SJCRH30 (cell line): ENCODE measurements around the gene SRSF10. TPM values are rescaled to one million over a fixed set of nuclear protein-coding genes. Genes with fewer than 3 reads are reported as not detected.

Experiments
- DNase-seq, 2 experiments: peaks; one replicate each; pipeline ENCODE4 v3.0.0-alpha.2; 2015 to 2020
- H3K27ac ChIP-seq: fragments of 250-450 bp; sonication (Bioruptor Pico); 2 replicates; pipeline ENCODE4 v1.5.1; 2020; ENCODE audit warnings: mild to moderate bottlenecking, moderate library complexity
- H3K27me3 ChIP-seq: fragments of 250-450 bp; sonication (Bioruptor Pico); 2 replicates; pipeline ENCODE4 v1.5.1; 2020; ENCODE audit warnings: mild to moderate bottlenecking, moderate library complexity
- H3K36me3 ChIP-seq: fragments of 250-450 bp; sonication (Bioruptor Pico); 2 replicates; pipeline ENCODE4 v1.5.1; 2020; ENCODE audit warnings: mild to moderate bottlenecking, moderate library complexity
- H3K4me1 ChIP-seq: fragments of 250-450 bp; sonication (Bioruptor Pico); 2 replicates; pipeline ENCODE4 v1.5.1; 2020; ENCODE audit warnings: mild to moderate bottlenecking, moderate library complexity
- H3K4me3 ChIP-seq: fragments of 250-450 bp; sonication (Bioruptor Pico); 2 replicates; pipeline ENCODE4 v1.5.1; 2020; ENCODE audit warnings: mild to moderate bottlenecking, moderate library complexity
- H3K9me3 ChIP-seq: fragments of 250-450 bp; sonication (Bioruptor Pico); replicated peaks from 2 replicates; pipeline ENCODE4 v1.5.1; 2020; ENCODE audit warnings: mild to moderate bottlenecking, moderate library complexity
- total RNA-seq: library from RNA; depleted of rRNA; stranded (reverse); fragments of >200 nt; shearing (Covaris generic); gene quantifications from 2 replicates; pipeline ENCODE4 v1.2.3, GENCODE V29; 2014; rRNA removed

The SRSF10 gene
- total RNA-seq, 1 experiment from 2014 or later, result 245 TPM

DNA sequence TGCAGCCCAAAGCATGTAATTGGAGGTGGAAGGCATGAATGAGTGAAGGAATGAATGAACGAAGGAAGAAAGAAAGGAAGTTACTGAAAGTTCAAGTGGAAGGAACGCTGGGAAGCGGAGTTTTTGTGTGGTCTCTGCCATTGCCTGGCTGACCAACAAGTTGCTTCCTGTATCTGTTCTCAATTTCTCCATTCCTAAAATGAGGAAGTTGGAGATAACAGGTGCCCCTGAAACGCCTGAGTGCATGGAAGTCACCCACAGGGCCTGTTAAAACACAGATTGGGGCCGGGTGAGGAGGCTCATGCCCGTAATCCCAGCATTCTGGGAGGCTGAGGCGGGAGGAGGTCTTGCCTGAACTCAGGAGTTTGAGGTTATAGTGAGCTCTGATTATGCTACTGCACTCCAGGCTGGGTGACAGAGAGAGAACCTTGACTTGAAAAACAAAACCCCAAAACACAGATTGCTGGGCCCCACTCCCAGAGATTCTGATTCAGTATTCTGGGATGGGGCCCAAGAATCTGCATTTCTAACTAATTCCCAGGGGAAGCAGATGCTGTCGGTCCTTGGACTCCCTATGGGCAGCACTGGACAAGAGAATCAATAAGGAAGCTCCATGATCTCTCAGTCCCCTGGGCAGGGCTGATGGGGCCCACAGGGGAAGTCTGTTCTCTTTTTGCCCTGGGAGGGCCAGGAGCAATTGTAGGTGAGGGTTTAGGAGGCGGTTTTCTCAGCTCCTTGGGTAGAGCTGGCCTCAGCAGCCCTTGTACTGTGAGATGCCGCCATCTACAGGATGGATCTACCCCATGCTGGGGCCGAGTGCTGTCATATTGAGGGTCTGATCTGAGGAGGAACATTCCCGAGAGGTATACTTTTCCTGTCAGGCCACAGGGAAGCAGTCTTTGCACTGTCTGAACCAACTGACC, 63.7 kb downstream of the SRSF10 start:
- Histone ChIP-seq H3K4me1 (no peaks in the 10 kb centered on the region), H3K27me3 (peaks cover 10% of the 10 kb centered on the region), H3K27ac (no peak overlapping the region), H3K4me3 (no peak overlapping the region), H3K36me3 (no peaks in the 10 kb centered on the region), H3K9me3 (no peaks in the 10 kb centered on the region)
- DNase-seq, result peak; percentile 78 to 85

GRCh38 chr1:23915466-23915865, 64.7 kb downstream of the SRSF10 start:
- Histone ChIP-seq H3K27me3 (peaks cover 10% of the 10 kb centered on the region), H3K27ac (no peak overlapping the region), H3K36me3 (no peaks in the 10 kb centered on the region), H3K4me1 (no peaks in the 10 kb centered on the region), H3K4me3 (no peak overlapping the region), H3K9me3 (no peaks in the 10 kb centered on the region)
- DNase-seq, result no peak

DNA sequence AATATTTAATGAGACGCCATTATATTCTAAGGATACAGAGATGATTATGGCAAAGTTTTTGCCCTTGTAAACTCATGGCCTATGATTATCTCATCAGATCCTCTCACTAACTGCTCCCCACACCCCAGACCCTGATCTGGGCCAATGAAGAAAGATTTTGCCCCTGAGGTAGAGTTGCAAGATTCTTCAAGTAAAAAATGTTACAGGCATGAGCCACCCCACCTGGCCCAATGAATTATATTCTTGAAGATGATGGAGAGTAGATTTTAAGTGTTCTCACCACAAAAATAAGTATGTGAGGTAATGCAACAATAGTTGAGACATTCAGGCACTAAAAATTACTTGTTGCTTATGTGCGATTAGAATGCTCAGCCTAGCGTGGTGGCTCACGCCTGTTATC, 65.2 kb downstream of the SRSF10 start:
- Histone ChIP-seq H3K27ac (no peak overlapping the region), H3K27me3 (peaks cover 10% of the 10 kb centered on the region), H3K4me1 (no peaks in the 10 kb centered on the region), H3K36me3 (no peaks in the 10 kb centered on the region), H3K9me3 (no peaks in the 10 kb centered on the region), H3K4me3 (no peak overlapping the region)
- no peak for DNase-seq

Other genes starting within 250 kb of the SRSF10 start
- gene ELOA, start 236.9 kb downstream of the SRSF10 start, total RNA-seq, result 62.4 and 65.9 TPM in 2 replicates
- gene PITHD1, start 201.9 kb downstream of the SRSF10 start, total RNA-seq, result 50.2 and 53.1 TPM in 2 replicates
- 61.2 and 66.8 TPM in 2 replicates for gene LYPLA2, start 189.2 kb downstream of the SRSF10 start, total RNA-seq
- 31.5 and 34.9 TPM in 2 replicates for gene GALE, start 179.6 kb downstream of the SRSF10 start, total RNA-seq
- 8.8 and 9.2 TPM in 2 replicates for gene HMGCL, start 154.9 kb downstream of the SRSF10 start, total RNA-seq
- gene FUCA1, start 112.0 kb downstream of the SRSF10 start, total RNA-seq, result 0.18 TPM in 1 of 2 replicates, not detected in the other
- not detected in 2 replicates for gene CNR2, start 67.0 kb downstream of the SRSF10 start, total RNA-seq
- gene PNRC2, start 20.5 kb downstream of the SRSF10 start, total RNA-seq, result 131 and 145 TPM in 2 replicates
- 0.03 TPM in 1 of 2 replicates, not detected in the other for gene MYOM3, start 131.8 kb upstream of the SRSF10 start, total RNA-seq
- gene IL22RA1, start 162.8 kb upstream of the SRSF10 start, total RNA-seq, result not detected in 2 replicates
- gene IFNLR1, start 207.0 kb upstream of the SRSF10 start, total RNA-seq, result not detected in 2 replicates